Motor neuron (in vitro differentiated cells): ENCODE measurements around the gene ADPRM. TPM values are rescaled to one million over a fixed set of nuclear protein-coding genes. Genes with fewer than 3 reads are reported as not detected.
"Not testable (repeated sequence)": the region's sequence is repeated elsewhere in the genome, so short reads cannot be mapped to it uniquely, and the experiment has no call there.

Source experiments
- ATAC-seq, 8 experiments: fragments of 200-7000 bp; cut with Tn5 transposase; replicated peaks in 6 of 8; 2 replicates each; pipeline ENCODE4 v1.8.0; 2021; ENCODE audit warnings: mild to moderate bottlenecking in 8 of 8, moderate library complexity in 8 of 8
- H3K27ac ChIP-seq, 2 donors: fragments of 250-450 bp; sonication (Bioruptor Pico); 2 replicates each; pipeline ENCODE4 v1.9.0; 2021; ENCODE audit warnings: antibody characterized with exemption in 2 of 2, mild to moderate bottlenecking in 2 of 2, moderate library complexity in 1 of 2
- H3K4me1 ChIP-seq, 2 donors: fragments of 250-450 bp; sonication (Bioruptor Pico); replicated peaks in 1 of 2; 2 replicates each; pipeline ENCODE4 v1.6.1; 2021; ENCODE audit warnings: antibody characterized with exemption in 2 of 2, mild to moderate bottlenecking in 2 of 2, moderate library complexity in 1 of 2
- H3K4me3 ChIP-seq, 5 donors: fragments of 250-450 bp; sonication (Bioruptor Pico); 2 replicates each; pipeline ENCODE4 v1.9.0; 2021; ENCODE audit warnings: antibody characterized with exemption in 5 of 5, mild to moderate bottlenecking in 5 of 5, moderate library complexity in 4 of 5
- WGBS, 10 experiments: fragments of 450-650 bp; shearing (Covaris generic); methylation state at CpG; one replicate each; pipeline ENCODE4 v1.0.0; 2022; 5-methylcytosine and 5-hydroxymethylcytosine counted together
- in situ Hi-C, 9 experiments: fragments of 400-800 bp; cut with MboI; loops; one replicate each; pipeline ENCODE4 v1.15.0; 2021; ENCODE audit warnings: low sequenced_read_pairs in 9 of 9, low pct_unique_long_range_greater_than_20kb in 2 of 9; ENCODE audit not compliant: unreplicated experiment in 9 of 9
- total RNA-seq, 8 experiments: library from RNA; unstranded; fragments of 300-600 nt; gene quantifications; 2 replicates each; pipeline versions ENCODE4 v1.2.3 to v1.2.4, GENCODE V29; 2022

The ADPRM gene
- total RNA-seq, 8 experiments from 2014 or later, result 10.0 to 18.5 (median 16.6) TPM

DNA sequence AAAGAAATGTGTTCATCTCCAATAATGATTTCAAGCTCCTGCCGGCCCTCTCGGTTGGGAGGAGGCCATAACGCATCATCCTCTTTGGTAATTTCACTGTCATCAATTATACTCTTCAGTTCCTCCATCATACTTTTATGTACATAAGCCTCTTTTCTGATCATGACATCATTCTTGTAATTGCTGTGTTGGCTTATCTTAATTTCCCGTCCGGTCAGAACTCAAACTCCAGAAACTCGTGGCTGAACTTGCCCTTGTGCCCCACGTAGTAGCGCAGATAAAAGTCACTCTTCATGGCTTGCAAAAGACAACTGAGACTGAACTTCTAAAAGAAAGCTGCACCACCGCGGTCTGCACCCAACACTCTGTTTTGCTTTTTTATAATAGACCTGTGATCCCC, 18.8 kb downstream of the ADPRM start:
- Histone ChIP-seq H3K4me3 (no peak overlapping the region), H3K4me1 (no peaks in the 10 kb centered on the region), H3K27ac (no peak overlapping the region)
- WGBS, 10 experiments, result 78 to 96% (median 92%) methylated on average over 1 to 10 of the region's 10 CpGs; no CpG with 5 or more reads in 1 of the 10 experiments
- in situ Hi-C loops, result loop anchor here in 1 of 9 experiments (25.0 kb wide), 1 partner anchor 1271 kb away; the partner anchor contains the start of gene ZNF18
- ATAC-seq, result peak in 1 of 8 experiments; percentile 20

DNA sequence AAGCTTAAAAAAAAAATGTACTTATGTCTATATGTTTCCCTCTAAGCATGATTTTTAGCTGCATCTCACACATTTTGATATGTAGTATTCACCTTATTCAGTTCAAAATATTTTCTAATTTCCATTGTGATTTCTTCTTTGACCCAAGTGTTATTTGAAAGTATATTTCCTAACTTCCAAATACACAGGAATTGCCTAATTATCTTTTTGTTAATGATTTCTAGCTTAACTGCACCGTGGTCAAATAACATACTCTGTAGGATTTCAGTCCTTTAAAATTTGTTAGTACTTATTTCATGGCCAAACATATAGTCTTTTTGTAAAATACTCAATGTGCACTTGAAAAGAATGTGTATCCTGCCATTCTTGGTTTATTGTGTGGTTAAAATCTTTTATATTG, 21.2 kb downstream of the ADPRM start:
- Histone ChIP-seq H3K4me3 (no peak overlapping the region), H3K4me1 (no peaks in the 10 kb centered on the region), H3K27ac (no peak overlapping the region)
- 0 to 94% (median 25%) methylated on average over 1 of the region's 1 CpG; no CpG with 5 or more reads in 1 of the 10 experiments for WGBS, 10 experiments
- ATAC-seq, result no peak
- in situ Hi-C loops, result loop anchor here in 1 of 9 experiments (25.0 kb wide), 1 partner anchor 1269 kb away; the partner anchor contains the start of gene ZNF18

DNA sequence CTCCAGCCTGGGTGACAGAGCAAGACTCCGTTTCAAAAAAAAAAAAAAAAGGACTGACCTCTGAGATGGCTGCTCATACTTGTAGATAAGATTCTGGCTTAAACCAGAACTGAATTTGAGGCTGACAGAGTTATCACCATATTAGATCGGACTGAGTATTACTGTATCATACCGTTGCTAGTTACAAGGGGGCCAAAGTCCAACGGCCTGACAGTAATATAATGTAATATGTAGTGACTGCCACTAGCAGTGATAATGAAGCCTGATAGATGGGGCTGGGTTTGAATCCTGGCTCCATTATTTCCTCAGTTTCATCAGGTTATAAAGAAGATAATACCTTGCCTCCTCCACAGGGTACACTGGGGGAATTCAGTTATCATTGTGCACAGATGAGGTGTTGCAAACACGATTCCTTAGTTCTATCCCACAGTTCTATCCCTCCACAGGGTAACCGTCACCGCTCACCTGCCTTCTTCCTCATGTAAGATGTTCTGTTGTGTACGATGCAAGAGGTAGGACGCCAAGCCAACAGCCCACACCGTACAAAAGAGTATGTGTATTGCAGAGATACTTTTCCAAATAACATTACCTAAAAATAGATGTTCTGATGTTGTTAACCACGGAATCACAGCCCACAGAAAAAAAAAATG, 27.3 kb downstream of the ADPRM start:
- no peak for ATAC-seq
- Histone ChIP-seq H3K4me1 (no peaks in the 10 kb centered on the region), H3K27ac (no peak overlapping the region), H3K4me3 (no peak overlapping the region)
- WGBS, 10 experiments, result 60 to 100% (median 81%) methylated on average over 1 to 5 of the region's 11 CpGs
- in situ Hi-C loops, result loop anchor here in 4 of 9 experiments (25.0 kb wide), 3 partner anchors 113 to 1263 kb away; partner anchors contain the start of genes PIRT (in 2 of the 4) and ZNF18 (in 1 of the 4)

DNA sequence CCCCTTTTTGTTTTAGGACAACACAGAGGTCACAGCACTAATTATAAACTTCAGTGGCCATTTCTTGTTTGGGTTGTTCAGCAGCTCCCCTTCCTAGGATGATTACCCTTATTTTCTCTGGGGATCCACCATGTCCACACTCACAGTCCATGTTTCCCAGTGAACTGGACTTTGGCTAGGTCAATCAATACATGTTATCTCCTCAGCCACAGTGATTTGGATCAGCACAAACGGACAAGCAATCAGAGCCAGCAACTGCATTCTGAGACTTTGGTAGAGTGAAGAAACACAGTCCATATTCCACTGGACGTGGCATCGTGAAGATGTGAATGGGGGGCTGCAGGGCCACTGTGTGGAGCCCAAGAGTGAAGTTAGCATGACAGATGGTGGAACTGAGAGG, 27.9 kb downstream of the ADPRM start:
- Histone ChIP-seq H3K4me3 (no peak overlapping the region), H3K27ac (no peak overlapping the region), H3K4me1 (peaks cover under 1 to 1% of the 10 kb centered on the region in 2 donors)
- 80 to 94% (median 83%) methylated on average over 1 to 2 of the region's 3 CpGs; no CpG with 5 or more reads in 5 of the 10 experiments for WGBS, 10 experiments
- no peak for ATAC-seq
- in situ Hi-C loops, result loop anchor here in 3 of 9 experiments (25.0 kb wide), 2 partner anchors 112 to 412 kb away; partner anchors contain the start of gene PIRT (in 2 of the 3)

DNA sequence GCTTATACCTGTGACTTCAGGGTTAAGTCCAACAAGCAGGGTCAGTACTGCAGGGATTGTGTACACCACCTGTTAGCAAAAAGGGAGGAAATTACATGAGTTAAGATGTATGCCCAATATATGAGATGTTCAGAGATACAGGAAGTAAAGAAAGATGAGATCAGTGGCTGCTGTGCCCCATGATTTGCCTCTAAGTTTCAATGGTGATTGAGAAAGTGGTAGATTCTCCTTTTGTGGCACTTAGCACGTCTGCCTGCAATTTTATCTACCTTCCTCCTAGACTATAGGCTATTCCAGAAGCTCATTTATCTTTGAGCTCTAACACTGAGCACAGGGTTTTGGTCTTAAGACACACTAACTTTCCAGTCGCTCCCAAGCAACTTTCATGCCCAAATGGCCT, 28.8 kb downstream of the ADPRM start:
- Histone ChIP-seq H3K4me3 (no peak overlapping the region), H3K27ac (no peak overlapping the region), H3K4me1 (peaks cover 2 to 3% of the 10 kb centered on the region in 2 donors)
- no peak for ATAC-seq
- in situ Hi-C loops, result loop anchor here in 3 of 9 experiments (25.0 kb wide), 2 partner anchors 111 to 411 kb away; partner anchors contain the start of gene PIRT (in 2 of the 3)
- 0 to 100% (median 50%) methylated on average over 1 to 2 of the region's 2 CpGs; no CpG with 5 or more reads in 1 of the 10 experiments for WGBS, 10 experiments

DNA sequence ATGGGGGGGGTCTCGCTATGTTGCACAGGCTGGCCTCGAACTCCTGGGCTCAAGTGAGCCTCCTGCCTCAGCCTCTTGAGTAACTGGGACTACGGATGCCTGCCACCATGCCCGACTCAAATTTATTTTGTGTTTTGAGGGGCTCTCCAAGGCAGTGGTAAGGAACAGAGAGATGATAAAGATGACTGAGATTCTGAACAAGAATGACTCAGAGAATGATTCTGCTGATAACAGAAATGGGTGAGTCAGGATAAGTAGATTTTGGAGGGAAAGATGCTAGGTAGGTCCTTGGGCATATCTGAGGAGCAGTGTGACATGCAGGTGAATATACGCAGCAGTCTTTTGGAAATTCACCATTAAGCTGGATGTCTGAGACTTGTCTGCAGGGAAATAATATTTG, 29.8 kb downstream of the ADPRM start:
- Histone ChIP-seq H3K4me1 (peaks cover 2 to 3% of the 10 kb centered on the region in 2 donors), H3K27ac (no peak overlapping the region), H3K4me3 (no peak overlapping the region)
- in situ Hi-C loops, result loop anchor here in 3 of 9 experiments (25.0 kb wide), 2 partner anchors 110 to 410 kb away; partner anchors contain the start of gene PIRT (in 2 of the 3)
- ATAC-seq, result no peak
- 67 to 100% (median 87%) methylated on average over 1 to 5 of the region's 5 CpGs; no CpG with 5 or more reads in 4 of the 10 experiments for WGBS, 10 experiments

DNA sequence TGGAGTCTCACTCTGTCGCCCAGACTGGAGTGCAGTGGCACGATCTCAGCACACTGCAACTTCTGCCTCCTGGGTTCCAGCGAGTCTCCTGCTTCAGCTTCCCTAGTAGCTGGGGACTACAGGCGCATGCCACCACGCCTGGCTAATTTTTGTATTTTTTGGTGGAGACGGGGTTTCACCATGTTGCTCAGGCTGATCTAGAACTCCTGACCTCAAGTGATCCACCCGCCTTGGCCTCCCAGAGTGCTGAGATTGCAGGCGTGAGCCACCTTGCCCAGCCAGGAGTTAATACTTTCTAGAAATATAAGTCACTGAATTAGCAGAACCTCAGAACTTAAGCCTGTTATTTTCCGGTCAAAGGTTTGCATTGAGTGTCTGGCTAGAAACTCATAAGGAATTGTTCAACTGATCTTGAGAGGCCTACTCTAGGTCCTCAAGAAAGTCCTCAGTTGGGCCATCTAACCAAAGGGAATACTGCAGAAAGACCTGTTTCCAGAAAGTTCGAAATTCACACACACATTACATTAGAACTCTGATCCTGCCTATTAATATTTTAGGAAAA, 31.0 kb downstream of the ADPRM start:
- Histone ChIP-seq H3K27ac (no peak overlapping the region), H3K4me3 (no peak overlapping the region), H3K4me1 (peaks cover 2 to 3% of the 10 kb centered on the region in 2 donors)
- in situ Hi-C loops, result loop anchor here in 3 of 9 experiments (25.0 kb wide), 2 partner anchors 109 to 409 kb away; partner anchors contain the start of gene PIRT (in 2 of the 3)
- WGBS, 10 experiments, result 90 to 100% (median 95%) methylated on average over 2 to 5 of the region's 10 CpGs; no CpG with 5 or more reads in 2 of the 10 experiments
- no peak for ATAC-seq

DNA sequence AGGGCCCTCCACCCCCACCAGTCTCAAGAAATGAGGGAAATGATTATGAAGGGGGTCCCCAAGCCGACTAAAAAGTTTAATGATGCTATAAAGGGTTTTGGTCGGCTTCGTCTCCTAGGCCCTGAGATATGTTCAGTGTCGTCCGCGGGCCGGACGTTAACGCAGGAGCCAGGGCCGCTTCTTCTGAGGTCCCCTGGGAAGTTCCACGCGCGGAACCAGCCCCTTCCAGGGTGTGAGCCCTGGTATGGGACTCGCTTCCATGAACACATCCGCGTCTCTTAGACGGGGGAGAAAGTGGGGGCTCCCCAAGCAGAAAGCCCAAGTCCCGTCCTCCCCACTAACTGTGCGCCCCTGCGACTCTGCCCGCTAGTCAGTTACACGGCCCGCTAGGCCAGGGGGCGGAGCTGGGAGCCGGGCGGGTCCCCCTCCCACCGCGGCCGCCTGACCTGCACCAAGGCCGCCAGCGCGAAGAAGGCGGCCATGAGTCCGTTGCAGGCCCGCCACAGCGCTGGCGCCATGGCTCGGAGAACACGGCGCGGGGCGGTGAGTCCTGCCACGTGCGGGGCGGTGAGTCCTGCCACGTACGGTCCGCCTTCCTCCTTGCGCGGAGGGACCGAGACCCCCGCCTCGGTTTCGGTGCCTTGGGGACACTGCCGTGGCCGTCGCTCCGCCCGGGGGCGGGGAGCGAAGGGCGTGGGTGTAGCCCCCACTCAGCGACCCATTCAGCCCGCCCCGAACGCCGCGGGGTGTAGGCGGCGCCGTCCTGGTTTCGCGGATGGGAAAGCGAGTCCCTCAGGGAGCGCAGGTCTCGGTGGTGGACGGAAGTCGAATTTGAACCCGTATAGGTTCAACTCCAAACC, 32.2 kb downstream of the ADPRM start, which contains the start of gene TMEM220:
TMEM220 (minus strand) TSS at position 690 of the 860 bp plus-strand sequence; CDS start at position 518, 172 bp downstream.
- 1 to 41% (median 11%) methylated on average over 4 to 33 of the region's 79 CpGs; no CpG with 5 or more reads in 1 of the 10 experiments for WGBS, 10 experiments
- Histone ChIP-seq H3K4me3 (peak within 1 kb of the TSS; percentile 26 to 41 (median 38)), H3K27ac (peak within 1 kb of the TSS in 1 of 2 donors; percentile 62), H3K4me1 (peaks cover 2 to 3% of the 10 kb centered on the region in 2 donors)
- in situ Hi-C loops, result loop anchor here in 5 of 9 experiments (10.0 to 25.0 kb wide), 3 partner anchors 108 to 408 kb away; partner anchors contain the start of gene PIRT (in 2 of the 5)
- peak; percentile 71 to 92 (median 88) for ATAC-seq

DNA sequence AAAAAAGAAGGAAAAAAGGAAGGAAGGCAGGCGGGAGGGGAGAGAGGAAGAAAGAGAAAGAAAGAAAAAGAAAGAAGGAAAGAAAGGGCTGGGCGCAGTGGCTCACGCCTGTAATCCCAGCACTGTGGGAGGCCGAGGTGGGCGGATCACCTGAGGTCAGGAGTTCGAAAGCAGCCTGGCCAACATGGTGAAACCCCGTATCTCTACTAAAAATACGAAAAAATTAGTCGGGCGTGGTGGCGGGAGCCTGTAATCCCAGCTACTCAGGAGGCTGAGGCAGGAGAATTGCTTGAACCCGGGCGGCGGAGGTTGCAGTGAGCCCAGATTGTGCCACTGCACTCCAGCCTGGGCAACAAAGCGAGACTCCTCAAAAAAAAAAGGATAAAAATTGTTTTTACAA, 32.9 kb downstream of the ADPRM start:
- H3K4me3 ChIP-seq, result peak overlapping the region; percentile 26 to 41 (median 38)
- in situ Hi-C loops, result loop anchor here in 5 of 9 experiments (10.0 to 25.0 kb wide), 3 partner anchors 107 to 407 kb away; partner anchors contain the start of gene PIRT (in 2 of the 5)
- peak in 3 of 8 experiments; percentile 3 to 19 (median 14) for ATAC-seq
- H3K27ac ChIP-seq, H3K4me1 ChIP-seq: not testable (repeated sequence)
- 0 to 70% (median 12%) methylated on average over 2 to 15 of the region's 15 CpGs; no CpG with 5 or more reads in 1 of the 10 experiments for WGBS, 10 experiments

DNA sequence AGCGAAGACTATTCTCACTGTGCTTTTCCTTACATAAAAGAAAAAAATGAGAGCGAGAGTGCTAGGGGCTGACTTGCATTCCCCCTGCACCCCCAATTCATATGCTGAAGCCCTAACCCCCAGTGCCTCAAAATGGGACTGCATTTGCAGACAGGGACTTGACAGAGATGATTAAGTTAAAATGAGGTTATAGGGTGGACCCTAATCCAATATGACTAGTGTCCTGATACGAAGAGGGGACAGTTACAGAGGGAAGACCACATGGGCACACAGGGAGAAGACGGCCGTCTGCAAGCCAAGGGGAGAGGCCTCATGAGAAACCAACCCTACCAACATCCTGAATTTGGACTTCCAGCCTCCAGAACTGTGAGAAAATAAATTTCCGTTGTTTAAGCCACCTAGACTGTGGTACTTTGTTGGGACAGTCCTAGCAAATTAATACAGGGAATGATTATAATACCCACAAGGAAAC, 34.0 kb downstream of the ADPRM start:
- in situ Hi-C loops, result loop anchor here in 5 of 9 experiments (10.0 to 25.0 kb wide), 3 partner anchors 106 to 406 kb away; partner anchors contain the start of gene PIRT (in 2 of the 5)
- Histone ChIP-seq H3K4me3 (no peak overlapping the region), H3K27ac (peak overlapping the region in 1 of 2 donors; percentile 25), H3K4me1 (peaks cover 2 to 3% of the 10 kb centered on the region in 2 donors)
- no peak for ATAC-seq
- WGBS, 10 experiments, result 61 to 100% (median 76%) methylated on average over 1 to 3 of the region's 6 CpGs; no CpG with 5 or more reads in 4 of the 10 experiments

DNA sequence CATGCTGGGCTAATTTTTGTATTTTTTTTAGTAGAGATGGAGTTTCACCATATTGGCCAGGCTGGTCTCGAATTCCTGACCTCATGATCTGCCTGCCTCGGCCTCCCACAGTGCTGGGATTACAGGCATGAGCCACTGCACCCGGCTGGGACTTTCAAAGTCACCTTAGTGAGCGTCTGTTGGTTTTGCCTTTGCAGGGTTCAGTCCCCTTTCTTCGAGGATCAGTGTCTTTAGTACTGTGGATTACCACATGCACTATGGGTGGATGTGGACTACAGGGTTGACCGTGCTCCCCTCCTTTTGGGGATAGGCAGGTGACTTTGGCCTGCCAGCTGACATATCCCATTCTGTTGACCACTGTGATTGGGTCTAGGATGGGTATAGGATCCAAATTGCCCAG, 34.7 kb downstream of the ADPRM start:
- not testable (repeated sequence) for H3K27ac ChIP-seq, H3K4me3 ChIP-seq, H3K4me1 ChIP-seq, ATAC-seq
- 70 to 100% (median 100%) methylated on average over 1 to 4 of the region's 6 CpGs; no CpG with 5 or more reads in 4 of the 10 experiments for WGBS, 10 experiments
- in situ Hi-C loops, result loop anchor here in 5 of 9 experiments (10.0 to 25.0 kb wide), 3 partner anchors 105 to 405 kb away; partner anchors contain the start of gene PIRT (in 2 of the 5)
